ENCODE results near the gene MYOZ2.

The MYOZ2 gene

GRCh38 chr4:119205690-119206089, 70.1 kb downstream of the MYOZ2 start:
- no peak for DNase-seq

GRCh38 chr4:119206178-119206577, 70.5 kb downstream of the MYOZ2 start:
- DNase-seq, result no peak

DNA sequence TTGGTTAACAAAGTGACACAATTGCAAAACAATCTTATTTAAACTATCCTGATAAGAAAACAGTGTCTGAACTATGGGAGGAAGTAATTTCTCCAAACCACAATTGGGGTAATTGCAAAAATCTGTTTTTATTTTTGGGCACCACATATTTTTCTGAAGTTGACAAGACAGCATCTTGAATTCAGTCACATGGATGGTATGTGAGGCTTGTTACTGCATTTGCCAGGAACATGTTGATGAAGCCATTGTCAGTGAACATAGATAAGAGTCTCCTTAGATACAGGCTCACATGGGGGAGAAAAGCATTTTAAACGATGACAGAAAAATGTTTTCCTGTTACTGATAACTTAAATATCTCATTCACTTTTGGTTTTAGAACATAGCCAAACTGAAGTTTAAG, 71.4 kb downstream of the MYOZ2 start:
- DNase-seq, result no peak

GRCh38 chr4:119209077-119209476, 73.4 kb downstream of the MYOZ2 start:
- DNase-seq, result no peak

GRCh38 chr4:119209586-119209985, 74.0 kb downstream of the MYOZ2 start:
- DNase-seq, result no peak

- DNase-seq, result no peak
Measured at GRCh38 chr4:119210775-119211174, 75.1 kb downstream of the MYOZ2 start.

GRCh38 chr4:119211867-119212233, 76.2 kb downstream of the MYOZ2 start:
- DNase-seq, result no peak

GRCh38 chr4:119212234-119212963, 76.8 kb downstream of the MYOZ2 start, which contains the start of gene USP53:
Gene USP53, plus strand, starts transcription at chr4:119212713. Its CDS starts 27,047 bp downstream, at chr4:119239760.
- peak; percentile 98 for DNase-seq

DNA sequence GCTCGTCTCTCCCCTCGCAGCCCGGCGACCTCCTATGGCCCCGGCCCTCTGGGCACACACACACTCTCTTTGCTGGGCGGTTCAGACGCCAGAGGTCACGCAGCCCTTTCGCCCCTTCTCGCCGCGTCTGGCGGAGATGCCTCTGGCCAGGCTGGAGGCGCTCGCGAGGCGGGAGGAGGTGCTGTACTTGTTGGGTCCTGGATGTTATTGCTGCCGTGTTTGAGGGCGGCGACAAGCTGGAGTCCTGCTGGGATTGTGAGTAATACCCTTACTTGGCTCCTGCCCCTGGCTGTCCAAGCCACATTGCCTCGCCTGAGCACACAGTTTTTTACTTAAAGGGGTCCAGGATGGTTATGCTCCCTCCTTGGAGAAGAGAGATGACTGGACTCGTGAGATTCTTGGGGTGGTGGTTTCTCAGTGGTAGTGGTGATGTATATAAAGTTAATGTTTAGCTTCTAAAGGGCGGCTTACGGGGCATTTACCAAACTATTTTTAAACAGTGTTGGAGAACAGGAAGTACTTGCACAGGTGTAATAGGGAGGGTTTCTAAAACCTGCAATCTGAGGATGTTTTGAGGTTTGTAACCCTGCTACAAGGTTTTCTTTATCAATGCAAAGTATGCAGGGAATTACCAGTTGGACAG, 77.5 kb downstream of the MYOZ2 start:
- peak; percentile 66 for DNase-seq

DNA sequence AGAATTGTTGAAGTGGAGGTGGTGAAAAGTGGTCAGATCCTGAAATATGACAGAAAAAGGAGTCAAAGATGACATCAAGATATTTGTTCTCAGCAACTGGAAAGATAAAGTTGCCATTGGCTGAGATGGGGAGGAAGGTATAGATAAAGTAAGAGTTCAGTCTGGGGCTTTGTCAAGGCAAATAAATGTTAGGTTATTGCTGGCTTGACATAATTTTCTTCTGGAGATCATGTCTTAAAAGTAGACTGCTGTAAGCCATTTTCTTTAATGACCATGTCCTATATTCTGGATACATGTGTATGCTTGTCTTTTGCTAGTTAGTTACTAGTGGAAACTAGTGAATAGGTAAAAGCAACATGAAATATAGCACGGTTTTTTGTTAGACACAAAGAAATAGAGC, 82.5 kb downstream of the MYOZ2 start:
- DNase-seq, result no peak

GRCh38 chr4:119221412-119221811, 85.8 kb downstream of the MYOZ2 start:
- DNase-seq, result no peak

DNA sequence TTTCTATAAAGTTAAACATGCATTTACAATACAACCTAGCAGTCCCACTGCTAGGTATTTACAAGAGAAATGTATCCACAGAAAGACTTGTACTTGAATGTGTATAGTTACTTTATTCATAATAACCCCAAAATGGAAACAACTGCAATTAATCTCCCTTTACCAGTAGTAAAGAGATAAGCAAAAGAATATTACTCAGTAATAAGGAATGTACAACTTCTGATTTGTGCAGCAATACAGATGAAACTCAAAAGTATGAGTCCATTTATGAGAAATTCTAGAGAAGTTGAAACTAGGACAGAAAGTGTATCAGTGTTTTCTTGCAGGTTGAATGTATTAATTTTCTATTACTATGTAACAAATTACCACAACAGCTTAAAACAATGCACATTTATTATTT, 92.1 kb downstream of the MYOZ2 start:
- no peak for DNase-seq

DNA sequence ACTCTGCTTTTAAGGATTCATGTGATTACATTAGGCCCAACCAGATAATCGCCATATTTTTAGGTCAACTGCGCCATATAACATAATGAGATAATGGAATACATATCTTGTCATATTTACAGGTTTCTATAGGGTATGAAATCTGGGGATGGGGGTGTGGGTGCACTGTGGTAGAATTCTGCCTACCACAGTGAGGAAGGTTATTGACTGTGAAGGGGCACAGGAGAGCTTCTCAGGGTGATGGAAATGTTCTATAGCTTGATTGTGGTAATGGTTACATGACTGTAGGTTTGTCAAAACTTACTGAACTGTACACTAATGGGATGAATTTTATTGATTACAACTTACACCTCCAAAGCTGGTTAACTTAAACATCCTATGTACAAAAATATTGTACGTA, 92.8 kb downstream of the MYOZ2 start:
- DNase-seq, result no peak

DNA sequence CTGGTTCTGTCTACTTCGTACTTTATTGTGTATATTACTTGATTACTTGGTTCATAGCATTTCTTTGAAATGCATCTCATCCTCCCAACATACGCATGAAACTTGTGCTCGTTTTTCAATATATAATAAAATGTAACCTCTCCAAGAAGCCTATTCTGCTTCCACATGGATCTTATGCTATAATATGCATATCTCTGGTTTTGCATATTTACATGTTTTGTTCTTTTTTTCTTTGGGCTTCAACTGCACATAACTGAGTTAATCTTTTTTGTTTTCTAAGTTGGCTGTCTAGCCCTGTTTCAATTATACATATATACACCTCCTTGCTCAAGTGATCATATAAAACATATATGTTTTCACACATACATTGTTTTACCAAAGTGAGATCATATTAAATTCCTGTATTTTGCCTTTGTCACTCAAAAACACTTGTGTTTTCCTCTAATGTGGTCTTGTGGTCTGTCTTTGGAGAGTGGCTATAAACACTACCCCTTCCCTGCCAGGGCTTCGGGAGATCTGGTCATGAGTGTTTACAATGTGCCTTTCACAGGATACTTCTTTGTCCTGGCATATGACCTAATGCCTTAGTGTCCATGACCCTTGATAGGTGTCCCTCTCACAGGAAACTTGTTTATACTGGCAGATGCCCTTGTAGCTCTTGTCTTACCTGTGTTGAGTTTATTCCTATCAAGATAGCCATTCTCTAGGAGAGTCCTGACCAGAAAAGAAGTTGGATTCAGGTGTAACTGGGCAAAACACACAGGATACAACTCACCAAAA, 94.5 kb downstream of the MYOZ2 start:
- no peak for DNase-seq

DNA sequence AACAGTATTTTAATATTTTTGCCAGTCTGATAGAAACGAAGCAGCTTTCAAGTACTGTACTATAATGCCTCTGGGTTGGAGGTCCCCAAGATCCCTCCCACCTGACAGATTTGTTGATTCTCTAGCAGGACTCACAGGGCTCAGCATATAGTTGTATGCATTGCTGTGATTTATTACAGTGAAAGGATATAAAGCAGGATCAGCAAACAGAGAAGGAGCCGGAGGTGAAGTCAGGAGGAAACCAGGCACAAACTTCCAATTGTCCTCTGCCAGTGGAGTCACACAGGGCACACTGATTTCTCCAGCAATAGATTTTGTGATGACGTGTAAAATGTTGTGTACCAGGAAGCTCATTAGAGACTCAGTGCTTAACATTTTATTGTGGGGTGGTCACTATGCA, 95.9 kb downstream of the MYOZ2 start:
- DNase-seq, result no peak

DNA sequence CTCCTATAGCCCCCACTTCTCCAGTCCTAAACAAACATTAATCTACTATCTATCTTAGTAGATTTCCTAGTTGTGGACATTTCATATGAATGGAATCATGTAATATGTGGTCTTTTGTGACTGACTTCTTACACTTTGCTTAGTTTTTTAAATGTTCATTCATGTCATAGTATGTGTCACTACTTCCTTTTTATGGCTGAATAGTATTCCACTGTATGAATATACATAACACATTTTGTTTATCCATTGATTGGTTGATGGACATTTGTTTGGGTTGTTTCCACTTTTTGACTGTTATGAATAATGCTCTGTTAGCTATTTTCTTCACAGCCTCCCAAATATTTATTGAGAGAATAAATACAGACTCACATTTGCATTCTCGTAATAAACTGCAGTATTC, 96.7 kb downstream of the MYOZ2 start:
- no peak for DNase-seq

DNA sequence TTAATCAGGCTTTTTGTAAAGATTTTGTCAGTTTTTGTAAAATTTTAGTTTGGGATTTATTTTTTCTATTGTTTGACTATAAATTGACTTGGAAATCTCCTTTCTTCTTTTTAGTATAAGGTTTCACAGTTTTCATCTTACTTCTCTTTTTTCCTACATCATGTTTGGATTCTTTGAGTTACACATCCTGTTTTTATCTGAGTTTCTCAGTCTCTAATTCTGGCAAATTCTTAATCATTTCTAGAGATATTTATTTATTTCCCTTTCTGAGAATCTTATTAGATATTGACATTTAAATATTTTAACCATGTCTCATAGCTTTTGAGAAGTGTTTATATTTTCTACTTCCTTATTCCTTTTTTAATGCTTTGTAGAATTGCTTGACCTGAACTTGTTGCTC, 97.6 kb downstream of the MYOZ2 start:
- no peak for DNase-seq

DNA sequence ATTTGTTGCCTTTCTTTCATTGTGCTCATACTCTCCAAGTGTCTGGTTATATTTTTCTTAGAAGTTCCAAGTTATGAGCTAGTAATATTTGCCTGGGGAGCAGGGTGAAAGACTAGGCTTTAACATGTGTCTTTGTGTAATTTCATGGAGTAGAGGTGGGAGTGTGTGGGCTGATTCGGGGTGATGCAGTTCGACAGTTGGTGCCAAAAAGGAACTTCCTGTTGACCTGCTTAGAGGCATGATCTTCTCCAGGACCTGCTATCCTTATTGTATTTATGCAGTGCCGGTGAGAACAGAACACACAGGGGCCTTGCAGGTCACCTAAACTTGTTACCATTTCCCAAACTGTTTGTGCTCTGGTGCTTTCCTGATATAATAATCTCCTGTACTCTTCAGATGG, 98.1 kb downstream of the MYOZ2 start:
- no peak for DNase-seq

DNA sequence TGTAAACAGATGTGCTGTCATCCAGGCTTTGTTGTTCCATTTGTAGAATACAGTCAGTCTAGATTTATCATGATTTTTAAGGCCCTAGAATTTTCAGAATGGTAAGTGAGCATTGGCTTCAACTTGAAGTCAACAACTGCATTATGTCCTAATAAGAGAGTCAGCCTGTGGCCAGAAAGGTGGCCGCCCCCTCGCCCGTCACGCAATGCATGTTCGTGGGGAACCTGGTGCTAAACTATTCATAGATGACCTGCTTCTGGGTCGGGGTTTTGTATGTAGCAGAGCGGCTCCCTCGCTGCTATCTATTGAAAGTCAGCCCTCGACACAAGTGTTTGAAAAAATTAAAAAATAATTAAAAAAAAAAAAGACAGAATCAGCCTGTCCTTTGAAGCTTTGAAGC, 101.6 kb downstream of the MYOZ2 start:
- no peak for DNase-seq
